Calu3 (cell line): ENCODE measurements around the gene GRIA4. TPM values are rescaled to one million over a fixed set of nuclear protein-coding genes. Genes with fewer than 3 reads are reported as not detected.

Experiments
- BruUV-seq: library from RNA; stranded (reverse); fragments of 400-500 nt; replicated peaks from 2 replicates; lab custom pipeline; 2021; lab: Mats Ljungman, UMichigan
- CTCF ChIA-PET: fragments of 300-600 bp; sonication (Branson Sonifier 250); formaldehyde crosslinking; loops from one replicate; lab custom pipeline; 2022; ENCODE audit warnings: antibody characterized with exemption; lab: Charles Lee
- DNase-seq: peaks from one replicate; pipeline ENCODE4 v3.0.0; 2022
- H3K27ac Mint-ChIP-seq: one replicate; pipeline ENCODE4 v1.8.0; 2022; ENCODE audit warnings: mixed read lengths; ENCODE audit not compliant: unreplicated experiment
- H3K27me3 Mint-ChIP-seq: one replicate; pipeline ENCODE4 v1.8.0; 2022; ENCODE audit warnings: mixed read lengths; ENCODE audit not compliant: unreplicated experiment
- H3K36me3 Mint-ChIP-seq: one replicate; pipeline ENCODE4 v1.8.0; 2022; ENCODE audit warnings: mild to moderate bottlenecking, moderate library complexity, mixed read lengths; ENCODE audit not compliant: insufficient read depth, unreplicated experiment
- H3K4me1 Mint-ChIP-seq: one replicate; pipeline ENCODE4 v1.8.0; 2022; ENCODE audit warnings: mild to moderate bottlenecking, low read depth, mixed read lengths; ENCODE audit not compliant: unreplicated experiment
- H3K4me3 Mint-ChIP-seq: one replicate; pipeline ENCODE4 v1.8.0; 2022; ENCODE audit warnings: mild to moderate bottlenecking, low read depth, moderate library complexity, mixed read lengths; ENCODE audit not compliant: unreplicated experiment
- H3K9me3 Mint-ChIP-seq: one replicate; pipeline ENCODE4 v1.8.0; 2022; ENCODE audit warnings: low read depth, mixed read lengths; ENCODE audit not compliant: unreplicated experiment
- intact Hi-C: fragments of 100-400 bp; cut with micrococcal nuclease; formaldehyde crosslinking; loops from one replicate; pipeline ENCODE4 v1.10.0; 2022; ENCODE audit not compliant: unreplicated experiment
- total RNA-seq: library from RNA; stranded (reverse); gene quantifications from 2 replicates; pipeline ENCODE4 v1.2.3, GENCODE V29; 2022
- TF ChIP-seq, protein P1 (sequence below): fragments of 200-600 bp; IDR thresholded peaks from one replicate; pipeline ENCODE4 v1.8.0; 2022; ENCODE audit warnings: antibody characterized with exemption; ENCODE audit not compliant: unreplicated experiment

GRIA4 gene
- total RNA-seq, 1 experiment from 2014 or later, result not detected

GRCh38 chr11:105579111-105579510, 30.8 kb upstream of the GRIA4 start:
- H3K36me3 Mint-ChIP-seq, result no peaks in the 10 kb centered on the region
- DNase-seq, result no peak

DNA sequence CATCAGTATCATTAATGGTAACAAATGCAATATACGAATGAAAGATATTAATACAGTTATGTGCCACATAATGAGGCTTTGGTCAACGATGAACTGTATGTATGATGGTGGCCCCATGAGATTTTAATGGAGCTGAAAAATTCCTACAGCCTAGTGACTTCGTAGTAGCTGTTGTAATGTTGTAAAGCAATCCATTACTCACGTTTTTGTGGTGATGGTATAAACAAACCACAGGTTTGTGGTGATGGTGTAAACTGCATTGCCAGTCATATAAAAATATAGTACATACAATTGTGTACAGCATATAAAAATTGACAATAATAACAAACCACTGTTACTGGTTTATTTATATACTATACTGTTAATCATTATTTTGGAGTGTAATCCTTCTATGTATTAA, 27.4 kb upstream of the GRIA4 start:
- BruUV-seq, result no TSS peak
- CTCF ChIA-PET, result no interaction called here

More at GRCh38 chr11:105579111-105579510, 30.8 kb upstream of the GRIA4 start:
- Mint-ChIP-seq H3K9me3 (no peaks in the 10 kb centered on the region), H3K27ac (no peak overlapping the region), H3K27me3 (no peaks in the 10 kb centered on the region), H3K4me1 (no peaks in the 10 kb centered on the region), H3K4me3 (no peak overlapping the region)
- no TSS peak for BruUV-seq
- TF ChIP-seq, protein P1, sequence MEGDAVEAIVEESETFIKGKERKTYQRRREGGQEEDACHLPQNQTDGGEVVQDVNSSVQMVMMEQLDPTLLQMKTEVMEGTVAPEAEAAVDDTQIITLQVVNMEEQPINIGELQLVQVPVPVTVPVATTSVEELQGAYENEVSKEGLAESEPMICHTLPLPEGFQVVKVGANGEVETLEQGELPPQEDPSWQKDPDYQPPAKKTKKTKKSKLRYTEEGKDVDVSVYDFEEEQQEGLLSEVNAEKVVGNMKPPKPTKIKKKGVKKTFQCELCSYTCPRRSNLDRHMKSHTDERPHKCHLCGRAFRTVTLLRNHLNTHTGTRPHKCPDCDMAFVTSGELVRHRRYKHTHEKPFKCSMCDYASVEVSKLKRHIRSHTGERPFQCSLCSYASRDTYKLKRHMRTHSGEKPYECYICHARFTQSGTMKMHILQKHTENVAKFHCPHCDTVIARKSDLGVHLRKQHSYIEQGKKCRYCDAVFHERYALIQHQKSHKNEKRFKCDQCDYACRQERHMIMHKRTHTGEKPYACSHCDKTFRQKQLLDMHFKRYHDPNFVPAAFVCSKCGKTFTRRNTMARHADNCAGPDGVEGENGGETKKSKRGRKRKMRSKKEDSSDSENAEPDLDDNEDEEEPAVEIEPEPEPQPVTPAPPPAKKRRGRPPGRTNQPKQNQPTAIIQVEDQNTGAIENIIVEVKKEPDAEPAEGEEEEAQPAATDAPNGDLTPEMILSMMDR, result no peak
- intact Hi-C loops, result no loop called here
- CTCF ChIA-PET, result no interaction called here

GRCh38 chr11:105588001-105588400, 21.9 kb upstream of the GRIA4 start:
- BruUV-seq, result no TSS peak
- intact Hi-C loops, result no loop called here
- Mint-ChIP-seq H3K4me3 (no peak overlapping the region), H3K4me1 (no peaks in the 10 kb centered on the region), H3K36me3 (no peaks in the 10 kb centered on the region), H3K9me3 (no peaks in the 10 kb centered on the region), H3K27me3 (no peaks in the 10 kb centered on the region), H3K27ac (no peak overlapping the region)
- no peak for DNase-seq
- CTCF ChIA-PET, result no interaction called here
- TF ChIP-seq, protein P1, result no peak

More for the DNA sequence above, 27.4 kb upstream of the GRIA4 start:
- H3K27me3 Mint-ChIP-seq, result no peaks in the 10 kb centered on the region
- H3K27ac Mint-ChIP-seq, result no peak overlapping the region
- intact Hi-C loops, result no loop called here
- no peaks in the 10 kb centered on the region for H3K4me1 Mint-ChIP-seq
- no peaks in the 10 kb centered on the region for H3K9me3 Mint-ChIP-seq
- no peak for DNase-seq
- H3K4me3 Mint-ChIP-seq, result no peak overlapping the region
- TF ChIP-seq, protein P1, result no peak
- no peaks in the 10 kb centered on the region for H3K36me3 Mint-ChIP-seq

- CTCF ChIA-PET, result no interaction called here
- no TSS peak for BruUV-seq
- no peaks in the 10 kb centered on the region for H3K4me1 Mint-ChIP-seq
- intact Hi-C loops, result no loop called here
- no peak overlapping the region for H3K4me3 Mint-ChIP-seq
- DNase-seq, result no peak
- TF ChIP-seq, protein P1, result no peak
- peaks cover 3% of the 10 kb centered on the region for H3K9me3 Mint-ChIP-seq
- no peaks in the 10 kb centered on the region for H3K36me3 Mint-ChIP-seq
- no peak overlapping the region for H3K27ac Mint-ChIP-seq
- no peaks in the 10 kb centered on the region for H3K27me3 Mint-ChIP-seq
These were observed 20.5 kb upstream of the GRIA4 start for GRCh38 chr11:105589346-105589745.
